Measurements from ENCODE around the gene CLEC4G. TPM values are rescaled to one million over a fixed set of nuclear protein-coding genes. Genes with fewer than 3 reads are reported as not detected.

Gene CLEC4G
- total and polyA plus RNA-seq, 9 of the 15 experiments (the other 6 are each of a cell fraction or from before 2014, with no cell fraction given) = not detected

GRCh38 chr19:7766535-7766934 lies 34.6 kb upstream of the CLEC4G start:
- H3K9me3 ChIP-seq (replicated peaks; ENCODE audit: control insufficient read depth, insufficient read depth, low read depth, low read length) = no peaks in the 10 kb centered on the region
- no peak overlapping the region for H3K27ac ChIP-seq (ENCODE audit: extremely low read depth, low read depth, low read length)
- no peaks in the 10 kb centered on the region for H3K9me1 ChIP-seq (ENCODE audit: control insufficient read depth, insufficient read depth, low read length)
- BruUV-seq (replicated peaks) = no TSS peak
- no peak overlapping the region for H2AFZ ChIP-seq (ENCODE audit: low read depth, low read length)
- in situ Hi-C loops (cut with MboI) (no loop called here), intact Hi-C loops (cut with micrococcal nuclease) (no loop called here)
- H3K36me3 ChIP-seq (ENCODE audit: control insufficient read depth, insufficient read depth, low read length) = no peaks in the 10 kb centered on the region
- H4K20me1 ChIP-seq (replicated peaks; ENCODE audit: control insufficient read depth, insufficient read depth, low read length) = no peaks in the 10 kb centered on the region
- peaks cover 11 to 12% of the 10 kb centered on the region in 2 experiments; a peak in 4 of 5 replicates for H3K4me1 ChIP-seq (replicated peaks in 1 of 2; ENCODE audit: control insufficient read depth in 2 of 2, insufficient read depth in 2 of 2, low read length in 2 of 2)
- WGBS (ENCODE audit: insufficient coverage, low coverage, missing lambda C conversion rate) = 4% methylated on average over 11 of the region's 11 CpGs
- ChIA-PET CTCF (ENCODE audit: low intra/inter-chr PET ratio) (no interaction called here), POLR2A (interaction anchor here (1.1 kb wide), 1 partner anchor 9 kb away, joined by 3 read pairs; no protein-coding TSS in a partner anchor)
- no peak overlapping the region for H3K4me3 ChIP-seq
- no peaks in the 10 kb centered on the region for H3K79me2 ChIP-seq (ENCODE audit: control insufficient read depth, insufficient read depth, low read length)
- no peak overlapping the region for H3K4me2 ChIP-seq (ENCODE audit: insufficient read depth, low read length)
- FAIRE-seq = no peak
- ATAC-seq = no peak
- peaks cover 21 to 42% of the 10 kb centered on the region in 2 experiments; a peak in 4 of 5 replicates for H3K27me3 ChIP-seq (ENCODE audit: control insufficient read depth in 2 of 2, insufficient read depth in 2 of 2, low read length in 2 of 2)
- no peak for DNase-seq (ENCODE audit: extremely low read depth in 1 of 4, low spot score in 3 of 4)
- TF ChIP-seq NR3C1 (CRISPR knock-in tag; IDR thresholded peaks at IDR 0.05) (no peak), ZNF197 (CRISPR knock-in tag; IDR thresholded peaks at IDR 0.05; ENCODE audit: low read depth) (no peak), HNRNPL (IDR thresholded peaks at IDR 0.05; ENCODE audit: low read depth, low read length) (no peak), FIP1L1 (IDR thresholded peaks at IDR 0.05; ENCODE audit: low read depth, low read length, poor library complexity, severe bottlenecking) (no peak), ZNF655 (CRISPR knock-in tag; IDR thresholded peaks at IDR 0.05) (no peak), MLLT1 (IDR thresholded peaks at IDR 0.05) (no peak), ZNF717 (CRISPR knock-in tag; IDR thresholded peaks at IDR 0.05) (no peak), GTF2A2 (tag; IDR thresholded peaks at IDR 0.05) (no peak), ZNF780A (CRISPR knock-in tag; IDR thresholded peaks at IDR 0.05) (no peak), ZBTB17 (CRISPR knock-in tag; IDR thresholded peaks at IDR 0.05) (no peak), FOXM1 (IDR thresholded peaks at IDR 0.05; ENCODE audit: low read depth) (no peak), FOXM1 (CRISPR knock-in tag; IDR thresholded peaks at IDR 0.05; ENCODE audit: low read depth) (no peak)
- TF ChIP-seq, protein P1, sequence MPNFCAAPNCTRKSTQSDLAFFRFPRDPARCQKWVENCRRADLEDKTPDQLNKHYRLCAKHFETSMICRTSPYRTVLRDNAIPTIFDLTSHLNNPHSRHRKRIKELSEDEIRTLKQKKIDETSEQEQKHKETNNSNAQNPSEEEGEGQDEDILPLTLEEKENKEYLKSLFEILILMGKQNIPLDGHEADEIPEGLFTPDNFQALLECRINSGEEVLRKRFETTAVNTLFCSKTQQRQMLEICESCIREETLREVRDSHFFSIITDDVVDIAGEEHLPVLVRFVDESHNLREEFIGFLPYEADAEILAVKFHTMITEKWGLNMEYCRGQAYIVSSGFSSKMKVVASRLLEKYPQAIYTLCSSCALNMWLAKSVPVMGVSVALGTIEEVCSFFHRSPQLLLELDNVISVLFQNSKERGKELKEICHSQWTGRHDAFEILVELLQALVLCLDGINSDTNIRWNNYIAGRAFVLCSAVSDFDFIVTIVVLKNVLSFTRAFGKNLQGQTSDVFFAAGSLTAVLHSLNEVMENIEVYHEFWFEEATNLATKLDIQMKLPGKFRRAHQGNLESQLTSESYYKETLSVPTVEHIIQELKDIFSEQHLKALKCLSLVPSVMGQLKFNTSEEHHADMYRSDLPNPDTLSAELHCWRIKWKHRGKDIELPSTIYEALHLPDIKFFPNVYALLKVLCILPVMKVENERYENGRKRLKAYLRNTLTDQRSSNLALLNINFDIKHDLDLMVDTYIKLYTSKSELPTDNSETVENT (CRISPR knock-in tag; IDR thresholded peaks at IDR 0.05) = no peak
- TF ChIP-seq, protein P2, sequence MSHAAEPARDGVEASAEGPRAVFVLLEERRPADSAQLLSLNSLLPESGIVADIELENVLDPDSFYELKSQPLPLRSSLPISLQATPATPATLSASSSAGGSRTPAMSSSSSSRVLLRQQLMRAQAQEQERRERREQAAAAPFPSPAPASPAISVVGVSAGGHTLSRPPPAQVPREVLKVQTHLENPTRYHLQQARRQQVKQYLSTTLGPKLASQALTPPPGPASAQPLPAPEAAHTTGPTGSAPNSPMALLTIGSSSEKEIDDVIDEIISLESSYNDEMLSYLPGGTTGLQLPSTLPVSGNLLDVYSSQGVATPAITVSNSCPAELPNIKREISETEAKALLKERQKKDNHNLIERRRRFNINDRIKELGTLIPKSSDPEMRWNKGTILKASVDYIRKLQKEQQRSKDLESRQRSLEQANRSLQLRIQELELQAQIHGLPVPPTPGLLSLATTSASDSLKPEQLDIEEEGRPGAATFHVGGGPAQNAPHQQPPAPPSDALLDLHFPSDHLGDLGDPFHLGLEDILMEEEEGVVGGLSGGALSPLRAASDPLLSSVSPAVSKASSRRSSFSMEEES (CRISPR knock-in tag; IDR thresholded peaks at IDR 0.05) = no peak
- no peak overlapping the region for H3K9ac ChIP-seq (ENCODE audit: insufficient read depth in 1 of 2, low read depth in 2 of 2, low read length in 2 of 2)
